Measurements from ENCODE around the gene C5orf58. TPM values are rescaled to one million over a fixed set of nuclear protein-coding genes. Genes with fewer than 3 reads are reported as not detected.

Gene C5orf58
- total RNA-seq, 2 donors from 2014 or later = not detected

DNA sequence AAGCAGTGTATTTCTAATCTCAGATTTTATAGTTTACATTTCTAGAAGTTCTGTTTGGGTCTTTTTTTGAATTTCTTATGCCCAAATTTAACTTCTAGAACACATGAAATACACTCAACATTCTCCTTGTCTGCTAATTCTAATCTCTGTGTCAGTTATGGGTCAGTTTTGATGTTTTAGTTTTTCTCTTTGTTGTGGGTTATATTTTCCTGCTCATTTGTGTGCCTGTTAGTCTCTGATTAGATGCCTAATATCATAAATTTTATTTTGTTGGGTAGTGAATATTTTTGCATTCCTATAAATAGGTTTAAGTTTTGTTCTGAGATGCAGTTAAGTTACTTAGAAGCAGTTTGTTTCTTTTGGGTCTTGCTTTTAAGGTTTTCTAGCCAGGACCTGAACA is 52.4 kb downstream of the C5orf58 start:
- DNase-seq = no peak
- H3K36me3 ChIP-seq = no peaks in the 10 kb centered on the region
- no peaks in the 10 kb centered on the region for H3K4me1 ChIP-seq
- no peak overlapping the region for H3K4me3 ChIP-seq
- H3K9me3 ChIP-seq = no peaks in the 10 kb centered on the region
- intact Hi-C loops (cut with DNase I) = no loop called here
- no peaks in the 10 kb centered on the region for H3K27me3 ChIP-seq
- no peak overlapping the region for H3K27ac ChIP-seq
- TF ChIP-seq, protein P1, sequence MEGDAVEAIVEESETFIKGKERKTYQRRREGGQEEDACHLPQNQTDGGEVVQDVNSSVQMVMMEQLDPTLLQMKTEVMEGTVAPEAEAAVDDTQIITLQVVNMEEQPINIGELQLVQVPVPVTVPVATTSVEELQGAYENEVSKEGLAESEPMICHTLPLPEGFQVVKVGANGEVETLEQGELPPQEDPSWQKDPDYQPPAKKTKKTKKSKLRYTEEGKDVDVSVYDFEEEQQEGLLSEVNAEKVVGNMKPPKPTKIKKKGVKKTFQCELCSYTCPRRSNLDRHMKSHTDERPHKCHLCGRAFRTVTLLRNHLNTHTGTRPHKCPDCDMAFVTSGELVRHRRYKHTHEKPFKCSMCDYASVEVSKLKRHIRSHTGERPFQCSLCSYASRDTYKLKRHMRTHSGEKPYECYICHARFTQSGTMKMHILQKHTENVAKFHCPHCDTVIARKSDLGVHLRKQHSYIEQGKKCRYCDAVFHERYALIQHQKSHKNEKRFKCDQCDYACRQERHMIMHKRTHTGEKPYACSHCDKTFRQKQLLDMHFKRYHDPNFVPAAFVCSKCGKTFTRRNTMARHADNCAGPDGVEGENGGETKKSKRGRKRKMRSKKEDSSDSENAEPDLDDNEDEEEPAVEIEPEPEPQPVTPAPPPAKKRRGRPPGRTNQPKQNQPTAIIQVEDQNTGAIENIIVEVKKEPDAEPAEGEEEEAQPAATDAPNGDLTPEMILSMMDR (IDR thresholded peaks at IDR 0.05) = no peak
- H3K9ac ChIP-seq (ENCODE audit: low read depth in 2 of 2, low read length in 2 of 2) = no peak overlapping the region

DNA sequence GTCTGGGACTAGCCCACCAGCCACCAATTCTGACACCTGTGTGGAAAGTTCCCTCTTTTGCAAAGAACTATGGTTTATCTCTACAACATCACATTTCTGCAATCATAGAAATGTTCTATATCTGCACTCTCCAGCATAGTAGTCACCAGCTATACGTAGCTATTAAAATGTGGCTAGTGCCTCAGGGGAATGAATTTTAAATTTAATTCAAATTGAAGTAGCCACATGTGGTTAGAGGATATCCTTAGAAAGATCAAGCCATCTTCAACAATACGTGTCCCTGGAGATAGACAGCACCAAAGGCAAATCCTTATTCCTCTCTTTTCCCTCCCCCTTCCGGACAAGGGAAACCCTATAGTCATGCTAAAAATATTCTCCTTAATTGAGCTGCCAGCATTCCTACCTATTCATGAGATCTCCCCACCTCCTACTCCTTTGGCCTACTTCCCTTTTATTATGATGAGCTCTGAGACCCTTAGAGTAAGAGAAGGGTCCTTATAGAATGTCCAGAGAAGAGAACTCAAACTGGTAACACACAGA is 53.7 kb downstream of the C5orf58 start:
- Histone ChIP-seq H3K36me3 (no peaks in the 10 kb centered on the region), H3K9me3 (no peaks in the 10 kb centered on the region), H3K4me1 (no peaks in the 10 kb centered on the region), H3K4me3 (no peak overlapping the region), H3K9ac (ENCODE audit: low read depth in 2 of 2, low read length in 2 of 2) (no peak overlapping the region), H3K27me3 (no peaks in the 10 kb centered on the region), H3K27ac (no peak overlapping the region)
- intact Hi-C loops (cut with DNase I) = no loop called here
- DNase-seq = no peak
- TF ChIP-seq, protein P1 (IDR thresholded peaks at IDR 0.05) = no peak

DNA sequence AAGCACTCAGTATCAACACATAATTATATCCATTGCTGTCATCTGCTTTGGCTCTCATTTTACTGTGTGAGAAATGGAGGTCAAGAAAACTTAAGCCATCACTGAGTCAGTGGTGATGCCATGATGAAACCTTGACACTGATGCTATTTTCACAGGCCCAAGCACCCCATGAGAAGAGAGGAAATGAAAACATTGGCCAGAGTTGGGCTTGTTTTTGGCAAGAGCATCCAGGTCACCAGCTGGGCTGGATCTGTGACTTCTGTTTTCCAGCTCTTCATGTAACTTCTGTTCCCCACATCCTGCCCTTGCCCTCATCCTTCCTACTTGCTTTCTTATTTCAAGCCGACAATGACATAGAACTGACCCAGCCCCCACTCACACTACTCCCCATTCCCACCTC is 54.7 kb downstream of the C5orf58 start:
- intact Hi-C loops (cut with DNase I) = no loop called here
- H3K27ac ChIP-seq = no peak overlapping the region
- peak; percentile 38 for DNase-seq
- no peak overlapping the region for H3K4me3 ChIP-seq
- no peaks in the 10 kb centered on the region for H3K4me1 ChIP-seq
- H3K27me3 ChIP-seq = no peaks in the 10 kb centered on the region
- H3K9ac ChIP-seq (ENCODE audit: low read depth in 2 of 2, low read length in 2 of 2) = no peak overlapping the region
- TF ChIP-seq, protein P1 (IDR thresholded peaks at IDR 0.05) = no peak
- no peaks in the 10 kb centered on the region for H3K36me3 ChIP-seq
- H3K9me3 ChIP-seq = no peaks in the 10 kb centered on the region

DNA sequence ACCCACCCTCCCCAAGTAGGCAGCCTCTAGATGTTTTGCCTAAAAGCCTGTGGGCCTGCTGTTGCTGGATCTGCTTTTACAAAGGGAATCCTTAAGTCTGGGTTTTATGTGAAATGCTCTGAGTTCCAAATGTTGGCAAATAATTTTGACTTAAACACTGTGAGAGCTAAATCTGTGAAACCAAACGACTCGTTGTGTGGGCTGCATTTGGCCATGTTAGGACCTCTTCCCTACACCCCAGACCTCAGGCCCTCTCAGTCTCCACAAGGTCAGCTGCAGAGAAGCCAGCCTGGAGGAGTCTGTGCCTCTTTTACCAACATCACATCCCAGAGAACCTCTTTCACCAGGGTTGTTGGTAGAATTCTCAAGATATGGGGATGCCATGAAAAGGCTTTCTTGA is 55.4 kb downstream of the C5orf58 start:
- intact Hi-C loops (cut with DNase I) = no loop called here
- H3K4me1 ChIP-seq = no peaks in the 10 kb centered on the region

DNA sequence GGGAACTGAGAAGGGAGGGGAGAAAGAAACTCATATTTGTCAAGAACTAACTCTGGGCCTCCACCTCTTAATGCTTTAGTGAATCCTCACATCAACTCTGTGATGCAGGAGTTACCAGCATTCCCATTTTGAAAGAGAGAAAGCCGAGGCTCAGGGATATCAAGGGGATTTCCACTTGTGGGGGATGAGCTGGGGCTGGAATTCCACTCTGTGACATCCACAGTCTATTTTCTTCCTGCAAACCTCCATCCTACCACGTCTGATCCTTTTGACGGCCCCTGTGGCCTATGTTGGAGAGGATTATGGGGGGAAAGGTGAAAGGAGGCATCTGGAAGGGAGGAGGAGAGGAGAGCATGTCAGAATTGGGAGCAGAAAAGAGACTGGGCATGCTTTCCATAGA is 55.8 kb downstream of the C5orf58 start:
- Histone ChIP-seq H3K27me3 (no peaks in the 10 kb centered on the region), H3K4me3 (no peak overlapping the region), H3K9ac (ENCODE audit: low read depth in 2 of 2, low read length in 2 of 2) (no peak overlapping the region), H3K9me3 (no peaks in the 10 kb centered on the region), H3K36me3 (no peaks in the 10 kb centered on the region), H3K4me1 (no peaks in the 10 kb centered on the region), H3K27ac (peak overlapping the region; percentile 11)
- intact Hi-C loops (cut with DNase I) = no loop called here
- TF ChIP-seq, protein P1 (IDR thresholded peaks at IDR 0.05) = no peak
- DNase-seq = no peak

More for the DNA sequence above, 55.4 kb downstream of the C5orf58 start:
- H3K27me3 ChIP-seq = no peaks in the 10 kb centered on the region
- TF ChIP-seq, protein P1 (IDR thresholded peaks at IDR 0.05) = no peak
- no peaks in the 10 kb centered on the region for H3K36me3 ChIP-seq
- no peak overlapping the region for H3K27ac ChIP-seq
- no peak overlapping the region for H3K4me3 ChIP-seq
- no peak for DNase-seq
- no peaks in the 10 kb centered on the region for H3K9me3 ChIP-seq
- H3K9ac ChIP-seq (ENCODE audit: low read depth in 2 of 2, low read length in 2 of 2) = no peak overlapping the region

Data from colonic mucosa (tissue), 4 donors.